ENCODE measurements around the gene MALRD1. TPM values are rescaled to one million over a fixed set of nuclear protein-coding genes. Genes with fewer than 3 reads are reported as not detected.

Gene MALRD1
- total RNA-seq, 2 experiments from 2014 or later, result not detected

- ATAC-seq (ENCODE audit: poor library complexity) (no peak), DNase-seq (no peak)
- intact Hi-C loops (cut with DNase I, micrococcal nuclease), result no loop called here
- Mint-ChIP-seq H3K4me3 (no peak overlapping the region), H3K36me3 (ENCODE audit: low read depth) (no peaks in the 10 kb centered on the region), H3K9me3 (no peaks in the 10 kb centered on the region), H3K4me1 (ENCODE audit: low read depth) (no peaks in the 10 kb centered on the region), H3K27me3 (no peaks in the 10 kb centered on the region), H3K27ac (no peak overlapping the region)
- Histone ChIP-seq H3K27me3 (ENCODE audit: control insufficient read depth in 1 of 2, insufficient read depth in 2 of 2, low read length in 2 of 2) (no peaks in the 10 kb centered on the region), H3K4me3 (ENCODE audit: low read length) (no peak overlapping the region), H3K4me1 (ENCODE audit: insufficient read depth, low read length) (no peaks in the 10 kb centered on the region), H3K36me3 (ENCODE audit: insufficient read depth, low read length) (no peaks in the 10 kb centered on the region), H3K27ac (ENCODE audit: low read depth in 1 of 2, low read length in 2 of 2) (no peak overlapping the region), H3K9me3 (ENCODE audit: control insufficient read depth in 1 of 2, insufficient read depth in 1 of 2, low read length in 2 of 2) (no peaks in the 10 kb centered on the region)
- POLR2A ChIA-PET, result no interaction called here
- CTCF ChIA-PET, result no interaction called here
- TF ChIP-seq CTCF (IDR thresholded peaks at IDR 0.05), result no peak
Observed at GRCh38 chr10:19634163-19634562, 585.6 kb downstream of the MALRD1 start.

DNA sequence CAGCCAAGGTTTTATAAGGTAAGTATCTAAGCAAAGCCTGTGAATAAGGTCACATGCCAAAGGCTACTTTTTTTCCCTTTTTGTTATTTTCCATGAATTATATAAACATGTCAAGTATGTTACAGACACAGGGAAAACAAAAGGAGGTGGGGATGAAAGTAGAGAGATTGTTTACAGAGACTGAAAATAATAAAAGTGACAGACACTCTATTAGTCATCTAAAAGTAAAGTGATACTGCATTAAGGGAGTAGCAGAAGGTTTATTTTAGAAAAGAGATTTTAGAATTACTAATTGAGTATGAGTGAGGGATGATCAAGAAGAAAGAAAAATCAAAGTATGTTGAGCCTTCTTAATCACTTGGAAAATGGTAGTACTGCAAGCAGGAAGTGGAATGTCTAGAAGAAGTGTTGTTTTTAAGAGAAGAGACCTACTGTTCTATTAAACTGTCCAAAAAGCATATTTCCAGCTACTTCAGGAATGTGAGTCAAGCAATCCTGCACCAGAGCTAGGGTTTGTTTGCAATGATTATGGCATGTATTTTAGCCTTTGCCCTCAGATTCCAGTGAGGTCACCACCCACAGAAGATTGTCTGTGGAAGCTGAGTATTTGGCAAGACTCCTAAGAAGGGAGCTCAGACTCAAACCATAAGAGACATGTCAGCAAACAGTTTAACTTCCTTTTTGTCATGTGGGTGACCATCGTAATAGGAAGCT is 589.7 kb downstream of the MALRD1 start:
- ATAC-seq (ENCODE audit: poor library complexity) (no peak), DNase-seq (peak in 2 of 14 experiments; percentile 11 to 23)
- TF ChIP-seq CTCF (IDR thresholded peaks at IDR 0.05), result no peak
- H3K27ac Mint-ChIP-seq, result no peak overlapping the region
- no peaks in the 10 kb centered on the region for H3K4me1 ChIP-seq (ENCODE audit: insufficient read depth, low read length)
- no peaks in the 10 kb centered on the region for H3K27me3 ChIP-seq (ENCODE audit: control insufficient read depth in 1 of 2, insufficient read depth in 2 of 2, low read length in 2 of 2)
- H3K27ac ChIP-seq (ENCODE audit: low read depth in 1 of 2, low read length in 2 of 2), result no peak overlapping the region
- POLR2A ChIA-PET, result no interaction called here
- CTCF ChIA-PET, result no interaction called here
- H3K4me3 Mint-ChIP-seq, result no peak overlapping the region
- H3K4me1 Mint-ChIP-seq (ENCODE audit: low read depth), result no peaks in the 10 kb centered on the region
- H3K9me3 Mint-ChIP-seq, result no peaks in the 10 kb centered on the region
- no peaks in the 10 kb centered on the region for H3K9me3 ChIP-seq (ENCODE audit: control insufficient read depth in 1 of 2, insufficient read depth in 1 of 2, low read length in 2 of 2)
- H3K36me3 ChIP-seq (ENCODE audit: insufficient read depth, low read length), result no peaks in the 10 kb centered on the region
- intact Hi-C loops (cut with DNase I, micrococcal nuclease), result no loop called here
- H3K36me3 Mint-ChIP-seq (ENCODE audit: low read depth), result no peaks in the 10 kb centered on the region
- no peak overlapping the region for H3K4me3 ChIP-seq (ENCODE audit: low read length)
- no peaks in the 10 kb centered on the region for H3K27me3 Mint-ChIP-seq

DNA sequence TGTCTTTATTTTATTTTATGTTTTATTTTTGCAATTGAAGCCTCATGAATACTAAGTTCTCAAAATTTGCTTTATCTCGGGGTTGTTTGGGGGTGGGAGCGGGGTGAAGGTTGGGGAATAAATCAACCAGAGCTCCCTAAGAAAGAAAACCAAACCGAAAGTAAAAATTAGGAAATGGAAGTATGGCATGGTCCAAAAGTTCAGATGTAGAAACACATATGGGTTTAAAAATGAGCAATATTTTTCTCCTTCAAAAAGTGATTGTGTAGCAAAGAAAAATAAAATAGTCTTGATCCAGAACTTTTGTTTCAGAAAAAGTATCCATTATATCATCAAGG is 590.3 kb downstream of the MALRD1 start:
- Mint-ChIP-seq H3K27ac (no peak overlapping the region), H3K9me3 (no peaks in the 10 kb centered on the region)
- intact Hi-C loops (cut with DNase I, micrococcal nuclease), result no loop called here

More for the DNA sequence above, 590.3 kb downstream of the MALRD1 start:
- Histone ChIP-seq H3K9me3 (ENCODE audit: control insufficient read depth in 1 of 2, insufficient read depth in 1 of 2, low read length in 2 of 2) (peaks cover 0 to 3% of the 10 kb centered on the region in 2 experiments), H3K4me3 (ENCODE audit: low read length) (no peak overlapping the region), H3K27me3 (ENCODE audit: control insufficient read depth in 1 of 2, insufficient read depth in 2 of 2, low read length in 2 of 2) (no peaks in the 10 kb centered on the region), H3K27ac (ENCODE audit: low read depth in 1 of 2, low read length in 2 of 2) (no peak overlapping the region), H3K4me1 (ENCODE audit: insufficient read depth, low read length) (no peaks in the 10 kb centered on the region), H3K36me3 (ENCODE audit: insufficient read depth, low read length) (no peaks in the 10 kb centered on the region)
- Mint-ChIP-seq H3K27me3 (no peaks in the 10 kb centered on the region), H3K4me3 (no peak overlapping the region), H3K4me1 (ENCODE audit: low read depth) (no peaks in the 10 kb centered on the region), H3K36me3 (ENCODE audit: low read depth) (no peaks in the 10 kb centered on the region)
- POLR2A ChIA-PET, result no interaction called here
- TF ChIP-seq CTCF (IDR thresholded peaks at IDR 0.05), result no peak
- CTCF ChIA-PET, result no interaction called here
- ATAC-seq (ENCODE audit: poor library complexity) (no peak), DNase-seq (peak in 1 of 14 experiments; percentile 1)

Data from CD4-positive, alpha-beta T cell (primary cell).